CD14-positive monocyte (primary cell): Measurements from ENCODE around the gene STPG1. TPM values are rescaled to one million over a fixed set of nuclear protein-coding genes. Genes with fewer than 3 reads are reported as not detected.

Experiments
- DNase-seq, 3 donors: peaks; one replicate each; pipeline ENCODE4 v3.0.0-alpha.2; 2011 to 2022
- H2AFZ ChIP-seq: 2 replicates; pipeline ENCODE4 v1.6.0; 2012; ENCODE audit warnings: mild to moderate bottlenecking, low read depth, low read length, inconsistent platforms; ENCODE audit not compliant: insufficient read depth, poor library complexity, severe bottlenecking
- H3K27ac ChIP-seq, 2 donors: 1 replicate in 1 of 2; 2 replicates in 1 of 2; pipeline ENCODE4 v1.5.1; 2012 to 2013; ENCODE audit warnings: low read length in 2 of 2, control low read depth in 1 of 2, inconsistent platforms in 1 of 2, low read depth in 1 of 2, mild to moderate bottlenecking in 1 of 2
- H3K27me3 ChIP-seq, 2 donors: one replicate each; pipeline versions ENCODE4 v1.6.0 to v1.6.1; 2011 to 2013; ENCODE audit warnings: low read length in 2 of 2; ENCODE audit not compliant: control insufficient read depth in 2 of 2, insufficient read depth in 2 of 2
- H3K36me3 ChIP-seq, 2 donors: replicated peaks in 1 of 2; 1 replicate in 1 of 2; 2 replicates in 1 of 2; pipeline versions ENCODE4 v1.5.1 to v1.6.1; 2012 to 2013; ENCODE audit warnings: low read length in 2 of 2, control low read depth in 1 of 2, inconsistent platforms in 1 of 2, mild to moderate bottlenecking in 1 of 2; ENCODE audit not compliant: insufficient read depth in 2 of 2, control insufficient read depth in 1 of 2
- H3K4me1 ChIP-seq, 2 donors: 1 replicate in 1 of 2; 2 replicates in 1 of 2; pipeline versions ENCODE4 v1.5.1 to v1.6.1; 2012 to 2013; ENCODE audit warnings: low read length in 2 of 2, control low read depth in 1 of 2, inconsistent platforms in 1 of 2, mild to moderate bottlenecking in 1 of 2, moderate library complexity in 1 of 2; ENCODE audit not compliant: insufficient read depth in 2 of 2, control insufficient read depth in 1 of 2
- H3K4me2 ChIP-seq: replicated peaks from 2 replicates; pipeline ENCODE3; 2012; ENCODE audit warnings: low read length, moderate library complexity, mild to moderate bottlenecking; ENCODE audit not compliant: poor library complexity, severe bottlenecking; ENCODE audit errors: extremely low read depth
- H3K4me3 ChIP-seq, 3 experiments: fragments of 200-600 bp in 1 of 3; sonication (generic) in 1 of 3; replicated peaks in 1 of 3; 1 replicate in 2 of 3; 2 replicates in 1 of 3; pipeline ENCODE4 v1.5.1; 2011 to 2013; ENCODE audit warnings: low read length in 3 of 3, mild to moderate bottlenecking in 3 of 3, control low read depth in 2 of 3, low read depth in 2 of 3, inconsistent platforms in 1 of 3, moderate library complexity in 1 of 3
- H3K79me2 ChIP-seq: 2 replicates; pipeline ENCODE4 v1.6.0; 2012; ENCODE audit warnings: mild to moderate bottlenecking, control low read depth, inconsistent platforms, low read length, moderate library complexity; ENCODE audit not compliant: insufficient read depth
- H3K9ac ChIP-seq: 2 replicates; pipeline ENCODE4 v1.6.0; 2017; ENCODE audit warnings: low read length, mild to moderate bottlenecking; ENCODE audit not compliant: insufficient read depth, poor library complexity, severe bottlenecking
- H3K9me3 ChIP-seq, 2 donors: replicated peaks in 1 of 2; 1 replicate in 1 of 2; 2 replicates in 1 of 2; pipeline versions ENCODE4 v1.5.1 to v1.6.1; 2012 to 2013; ENCODE audit warnings: low read length in 2 of 2, control low read depth in 1 of 2; ENCODE audit not compliant: control insufficient read depth in 1 of 2, insufficient read depth in 1 of 2
- H4K20me1 ChIP-seq: 2 replicates; pipeline ENCODE4 v1.6.0; 2012; ENCODE audit warnings: mild to moderate bottlenecking, low read length, control low read depth, moderate library complexity; ENCODE audit not compliant: insufficient read depth
- H3K27ac Mint-ChIP-seq, 7 donors: one replicate each; pipeline ENCODE4 v1.8.0; 2020; ENCODE audit warnings: mild to moderate bottlenecking in 7 of 7, mixed read lengths in 7 of 7, moderate library complexity in 6 of 7, inconsistent platforms in 2 of 7
- H3K27me3 Mint-ChIP-seq, 3 donors: one replicate each; pipeline ENCODE4 v1.8.0; 2021 to 2022; ENCODE audit warnings: low read depth in 3 of 3, mild to moderate bottlenecking in 3 of 3, mixed read lengths in 3 of 3, moderate library complexity in 3 of 3, inconsistent platforms in 1 of 3
- H3K36me3 Mint-ChIP-seq, 2 donors: one replicate each; pipeline ENCODE4 v1.8.0; 2020; ENCODE audit warnings: mixed read lengths in 2 of 2, inconsistent platforms in 1 of 2, mild to moderate bottlenecking in 1 of 2
- H3K4me1 Mint-ChIP-seq: one replicate; pipeline ENCODE4 v1.8.0; 2020; ENCODE audit warnings: mild to moderate bottlenecking, mixed read lengths
- H3K4me3 Mint-ChIP-seq, 2 donors: one replicate each; pipeline ENCODE4 v1.8.0; 2020; ENCODE audit warnings: mild to moderate bottlenecking in 2 of 2, mixed read lengths in 2 of 2, moderate library complexity in 1 of 2
- H3K9me3 Mint-ChIP-seq, 7 donors: one replicate each; pipeline ENCODE4 v1.8.0; 2020 to 2022; ENCODE audit warnings: mixed read lengths in 7 of 7, mild to moderate bottlenecking in 6 of 7, moderate library complexity in 6 of 7, inconsistent platforms in 2 of 7
- WGBS: methylation state at CpG from one replicate; pipeline ENCODE4 v1.1.5; 2013; ENCODE audit warnings: missing lambda C conversion rate; ENCODE audit not compliant: insufficient coverage; 5-methylcytosine and 5-hydroxymethylcytosine counted together
- intact Hi-C, 2 donors: fragments of 100-400 bp; cut with micrococcal nuclease; formaldehyde crosslinking; loops; one replicate each; pipeline versions ENCODE4 v1.15.0 to v1.15.1; 2023
- polyA plus RNA-seq, 3 donors: library from polyadenylated mRNA; depleted of rRNA in 1 of 3; unstranded in 2 of 3; stranded (reverse) in 1 of 3; fragments of 300-500 nt in 2 of 3; fragments of >200 nt in 1 of 3; fragmentation: Illumina TruSeq in 2 of 3; gene quantifications; 1 replicate in 2 of 3; 2 replicates in 1 of 3; pipeline ENCODE4 v1.2.3, GENCODE V29; 2012 to 2021
- TF ChIP-seq, protein P1 (sequence below): fragments of 200-600 bp; IDR thresholded peaks from one replicate; pipeline ENCODE4 v1.8.0; 2022; ENCODE audit warnings: antibody characterized with exemption, mild to moderate bottlenecking

The STPG1 gene
- polyA plus RNA-seq, 3 donors = 0.57 to 0.85 (median 0.60) TPM

- Mint-ChIP-seq H3K4me3 (peak within 1 kb of the TSS; percentile 97 to 99), H3K27me3 (peaks cover 0 to 6% (median 0%) of the 10 kb centered on the region in 3 donors), H3K9me3 (no peaks in the 10 kb centered on the region), H3K36me3 (peaks cover 0 to 7% of the 10 kb centered on the region in 2 donors), H3K27ac (peak within 1 kb of the TSS; percentile 75 to 90 (median 83)), H3K4me1 (peaks cover 65% of the 10 kb centered on the region)
- Histone ChIP-seq H2AFZ (peak within 1 kb of the TSS; percentile 95), H3K27me3 (no peaks in the 10 kb centered on the region), H3K4me3 (peak within 1 kb of the TSS; percentile 58 to 95 (median 73)), H3K79me2 (peaks cover 31% of the 10 kb centered on the region), H3K4me2 (peak within 1 kb of the TSS; percentile 88), H3K27ac (peak within 1 kb of the TSS in 1 of 2 donors; percentile 79), H3K9ac (peak within 1 kb of the TSS; percentile 64), H4K20me1 (no peaks in the 10 kb centered on the region), H3K9me3 (no peaks in the 10 kb centered on the region), H3K4me1 (peaks cover 40 to 61% of the 10 kb centered on the region in 2 donors), H3K36me3 (no peaks in the 10 kb centered on the region)
- WGBS = 1% methylated on average over 25 of the region's 28 CpGs
- intact Hi-C loops = loop anchor here in 1 of 2 donors (5.0 kb wide), 1 partner anchor 87 kb away; the partner anchor contains the start of gene RCAN3
- peak; percentile 96 to 97 (median 96) for DNase-seq
- TF ChIP-seq, protein P1, sequence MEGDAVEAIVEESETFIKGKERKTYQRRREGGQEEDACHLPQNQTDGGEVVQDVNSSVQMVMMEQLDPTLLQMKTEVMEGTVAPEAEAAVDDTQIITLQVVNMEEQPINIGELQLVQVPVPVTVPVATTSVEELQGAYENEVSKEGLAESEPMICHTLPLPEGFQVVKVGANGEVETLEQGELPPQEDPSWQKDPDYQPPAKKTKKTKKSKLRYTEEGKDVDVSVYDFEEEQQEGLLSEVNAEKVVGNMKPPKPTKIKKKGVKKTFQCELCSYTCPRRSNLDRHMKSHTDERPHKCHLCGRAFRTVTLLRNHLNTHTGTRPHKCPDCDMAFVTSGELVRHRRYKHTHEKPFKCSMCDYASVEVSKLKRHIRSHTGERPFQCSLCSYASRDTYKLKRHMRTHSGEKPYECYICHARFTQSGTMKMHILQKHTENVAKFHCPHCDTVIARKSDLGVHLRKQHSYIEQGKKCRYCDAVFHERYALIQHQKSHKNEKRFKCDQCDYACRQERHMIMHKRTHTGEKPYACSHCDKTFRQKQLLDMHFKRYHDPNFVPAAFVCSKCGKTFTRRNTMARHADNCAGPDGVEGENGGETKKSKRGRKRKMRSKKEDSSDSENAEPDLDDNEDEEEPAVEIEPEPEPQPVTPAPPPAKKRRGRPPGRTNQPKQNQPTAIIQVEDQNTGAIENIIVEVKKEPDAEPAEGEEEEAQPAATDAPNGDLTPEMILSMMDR = peak; percentile 63
Observed at GRCh38 chr1:24415334-24415909, 1.8 kb upstream of the STPG1 start, which contains the start of gene NIPAL3. NIPAL3 (plus strand) TSS chr1:24415802; CDS start chr1:24419548, 3,746 bp downstream.

- Histone ChIP-seq H3K79me2 (peaks cover 31% of the 10 kb centered on the region), H3K4me3 (peak overlapping the region; percentile 12 to 95 (median 58)), H3K36me3 (no peaks in the 10 kb centered on the region), H3K9me3 (no peaks in the 10 kb centered on the region), H3K27ac (no peak overlapping the region), H3K27me3 (no peaks in the 10 kb centered on the region), H3K9ac (peak overlapping the region; percentile 64), H3K4me1 (peaks cover 36 to 56% of the 10 kb centered on the region in 2 donors), H4K20me1 (no peaks in the 10 kb centered on the region), H3K4me2 (peak overlapping the region; percentile 88), H2AFZ (peak overlapping the region; percentile 95)
- H3K4me3 Mint-ChIP-seq = peak overlapping the region; percentile 97 to 99
- DNase-seq = no peak
- H3K27ac Mint-ChIP-seq = peak overlapping the region in 4 of 7 donors; percentile 59 to 85 (median 75)
- WGBS = 68% methylated on average over 19 of the region's 22 CpGs
- intact Hi-C loops = loop anchor here in 1 of 2 donors (5.0 kb wide), 1 partner anchor 87 kb away; the partner anchor contains the start of gene RCAN3
- peaks cover 60% of the 10 kb centered on the region for H3K4me1 Mint-ChIP-seq
- TF ChIP-seq, protein P1 = no peak
- no peaks in the 10 kb centered on the region for H3K9me3 Mint-ChIP-seq
- H3K27me3 Mint-ChIP-seq = peaks cover 0 to 6% (median 0%) of the 10 kb centered on the region in 3 donors
- peaks cover 0 to 7% of the 10 kb centered on the region in 2 donors for H3K36me3 Mint-ChIP-seq
Observed at GRCh38 chr1:24414775-24415333, 1.3 kb upstream of the STPG1 start.
